DMS114 treated with DMSO at 0.1 percent for 48 hours (cell line): ENCODE results near the gene NKAIN2.

Experiments used
- DNase-seq: peaks from one replicate; lab custom pipeline; 2025; ENCODE audit not compliant: unreplicated experiment; lab: John Stamatoyannopoulos, UW

The NKAIN2 gene

GRCh38 chr6:124073820-124074587, 270.3 kb downstream of the NKAIN2 start:
- DNase-seq = no peak

- DNase-seq = no peak
Observed at GRCh38 chr6:124074606-124075005, 270.9 kb downstream of the NKAIN2 start.

GRCh38 chr6:124076336-124077048, 272.8 kb downstream of the NKAIN2 start:
- no peak for DNase-seq

GRCh38 chr6:124078169-124078568, 274.5 kb downstream of the NKAIN2 start:
- no peak for DNase-seq

GRCh38 chr6:124080483-124080882, 276.8 kb downstream of the NKAIN2 start:
- no peak for DNase-seq

GRCh38 chr6:124090491-124090890, 286.8 kb downstream of the NKAIN2 start:
- DNase-seq = no peak

- DNase-seq = no peak
Observed at GRCh38 chr6:124099520-124099919, 295.9 kb downstream of the NKAIN2 start.

GRCh38 chr6:124110514-124110913, 306.8 kb downstream of the NKAIN2 start:
- DNase-seq = no peak

- DNase-seq = no peak
Observed at GRCh38 chr6:124119596-124119995, 315.9 kb downstream of the NKAIN2 start.

- no peak for DNase-seq
Observed at GRCh38 chr6:124123617-124124209, 320.0 kb downstream of the NKAIN2 start.

- DNase-seq = no peak
Observed at GRCh38 chr6:124131259-124131658, 327.6 kb downstream of the NKAIN2 start.

- DNase-seq = no peak
Observed at GRCh38 chr6:124131779-124132178, 328.1 kb downstream of the NKAIN2 start.

- DNase-seq = no peak
Observed at GRCh38 chr6:124132256-124132655, 328.6 kb downstream of the NKAIN2 start.

GRCh38 chr6:124142852-124143251, 339.2 kb downstream of the NKAIN2 start:
- DNase-seq = no peak

- no peak for DNase-seq
Observed at GRCh38 chr6:124143435-124143834, 339.8 kb downstream of the NKAIN2 start.

GRCh38 chr6:124147621-124148020, 344.0 kb downstream of the NKAIN2 start:
- no peak for DNase-seq

- DNase-seq = no peak
Observed at GRCh38 chr6:124148236-124148957, 344.7 kb downstream of the NKAIN2 start.

- DNase-seq = no peak
Observed at GRCh38 chr6:124149646-124150045, 346.0 kb downstream of the NKAIN2 start.

- DNase-seq = no peak
Observed at GRCh38 chr6:124158024-124158423, 354.4 kb downstream of the NKAIN2 start.

GRCh38 chr6:124163676-124164075, 360.0 kb downstream of the NKAIN2 start:
- no peak for DNase-seq

GRCh38 chr6:124164343-124164742, 360.7 kb downstream of the NKAIN2 start:
- no peak for DNase-seq
